OCI-LY1 (cell line): ENCODE measurements around the gene TM7SF3.
"Not testable (repeated sequence)": the region's sequence is repeated elsewhere in the genome, so short reads cannot be mapped to it uniquely, and the experiment has no call there.

Source experiments
- CTCF ChIP-seq: fragments of 200-600 bp; sonication (generic), shearing (Covaris generic); IDR thresholded peaks from 2 replicates; pipeline ENCODE4 v1.5.1; 2017; ENCODE audit warnings: mild to moderate bottlenecking, antibody characterized with exemption, low read length, moderate library complexity, mixed read lengths
- EZH2 ChIP-seq: fragments of 200-600 bp; sonication (generic), shearing (Covaris generic); IDR thresholded peaks from 2 replicates; pipeline ENCODE4 v1.8.0; 2017; ENCODE audit warnings: borderline replicate concordance, mixed run types, mild to moderate bottlenecking, antibody characterized with exemption, low read length, moderate library complexity, mixed read lengths

GRCh38 chr12:27042018-27042417, 27.8 kb upstream of the TM7SF3 start:
- not testable (repeated sequence) for TF ChIP-seq CTCF, EZH2
